DND-41 (cell line): ENCODE results near the gene KCNK16.

Source experiments
- CTCF ChIP-seq: IDR thresholded peaks from 2 replicates; pipeline ENCODE4 v1.5.1; 2012; ENCODE audit warnings: borderline replicate concordance, low read length, moderate library complexity, mild to moderate bottlenecking; ENCODE audit not compliant: poor library complexity, severe bottlenecking; ENCODE audit errors: extremely low read depth
- EZH2 ChIP-seq: IDR thresholded peaks from 3 replicates; pipeline ENCODE4 v1.6.1; 2012; ENCODE audit warnings: borderline replicate concordance, low read depth, mild to moderate bottlenecking, moderate library complexity, low read length, inconsistent platforms; ENCODE audit not compliant: severe bottlenecking

- TF ChIP-seq CTCF (no peak), EZH2 (no peak)
These were observed 15.9 kb upstream of the KCNK16 start for GRCh38 chr6:39338397-39338796.
